GM12878 (cell line): ENCODE results near the gene AP1M2. TPM values are rescaled to one million over a fixed set of nuclear protein-coding genes. Genes with fewer than 3 reads are reported as not detected.

Experiments used
- CBFB ChIP-seq: IDR thresholded peaks from 2 replicates; pipeline ENCODE4 v1.6.1; 2016; ENCODE audit warnings: antibody characterized with exemption, low read depth
- CHD4 ChIP-seq: fragments of 200-600 bp; sonication (generic); IDR thresholded peaks from 2 replicates; pipeline ENCODE4 v1.6.1; 2016; ENCODE audit warnings: mild to moderate bottlenecking
- E2F4 ChIP-seq: IDR thresholded peaks from 2 replicates; pipeline ENCODE4 v1.6.1; 2012; ENCODE audit warnings: low read depth, low read length, improper control_type of control experiment
- E2F8 ChIP-seq: fragments of 450-650 bp; IDR thresholded peaks from 2 replicates; pipeline ENCODE4 v1.6.1; 2018; ENCODE audit warnings: mild to moderate bottlenecking, low read depth, moderate library complexity; ENCODE audit not compliant: partially characterized antibody
- E4F1 ChIP-seq: fragments of 450-650 bp; IDR thresholded peaks from 2 replicates; pipeline ENCODE4 v1.6.1; 2018; ENCODE audit warnings: borderline replicate concordance, mild to moderate bottlenecking; ENCODE audit not compliant: partially characterized antibody
- EED ChIP-seq: sonication (generic); IDR thresholded peaks from 2 replicates; pipeline ENCODE4 v1.6.1; 2016; ENCODE audit warnings: antibody characterized with exemption, low read depth
- ELK1 ChIP-seq: IDR thresholded peaks from 2 replicates; pipeline ENCODE4 v1.6.1; 2012; ENCODE audit warnings: low read depth, low read length, improper control_type of control experiment
- FOS ChIP-seq: IDR thresholded peaks from 3 replicates; pipeline ENCODE4 v1.6.1; 2011; ENCODE audit warnings: borderline replicate concordance; ENCODE audit not compliant: insufficient read length; ENCODE audit errors: extremely low read depth
- FOXM1 ChIP-seq: IDR thresholded peaks from 2 replicates; pipeline ENCODE4 v1.6.1; 2012; ENCODE audit warnings: low read depth, mild to moderate bottlenecking, inconsistent platforms, low read length, moderate library complexity
- GABPA ChIP-seq: IDR thresholded peaks from 2 replicates; pipeline ENCODE4 v1.6.1; 2014; ENCODE audit warnings: antibody characterized with exemption, low read depth, mild to moderate bottlenecking, inconsistent platforms
- IKZF2 ChIP-seq, 2 experiments: fragments of 450-650 bp; IDR thresholded peaks; 2 replicates each; pipeline ENCODE4 v1.6.1; 2017; ENCODE audit warnings: mild to moderate bottlenecking in 2 of 2, moderate library complexity in 2 of 2
- IRF3 ChIP-seq: fragments of 450-650 bp; IDR thresholded peaks from 2 replicates; pipeline ENCODE4 v1.6.1; 2014; ENCODE audit warnings: mild to moderate bottlenecking
- JUND ChIP-seq: IDR thresholded peaks from 2 replicates; pipeline ENCODE4 v1.6.1; 2012; ENCODE audit warnings: low read depth, mild to moderate bottlenecking, low read length, improper control_type of control experiment, moderate library complexity
- KLF5 ChIP-seq: fragments of 450-650 bp; IDR thresholded peaks from 2 replicates; pipeline ENCODE4 v1.6.1; 2014; ENCODE audit warnings: mild to moderate bottlenecking; ENCODE audit not compliant: partially characterized antibody
- NBN ChIP-seq: fragments of 450-650 bp; IDR thresholded peaks from 2 replicates; pipeline ENCODE4 v1.6.1; 2016
- NFIC ChIP-seq: IDR thresholded peaks from 2 replicates; pipeline ENCODE4 v1.6.1; 2012; ENCODE audit warnings: low read depth, mild to moderate bottlenecking, inconsistent platforms, low read length, moderate library complexity
- POLR2A ChIP-seq: IDR thresholded peaks from 2 replicates; pipeline ENCODE4 v1.6.1; 2011; ENCODE audit warnings: low read depth, mild to moderate bottlenecking, low read length
- STAT3 ChIP-seq: IDR thresholded peaks from 2 replicates; pipeline ENCODE4 v1.6.1; 2011; ENCODE audit warnings: low read depth, low read length, improper control_type of control experiment
- TARDBP ChIP-seq: IDR thresholded peaks from 2 replicates; pipeline ENCODE4 v1.6.1; 2016; ENCODE audit warnings: borderline replicate concordance
- ZNF622 ChIP-seq: fragments of 450-650 bp; IDR thresholded peaks from 2 replicates; pipeline ENCODE4 v1.6.1; 2017; ENCODE audit warnings: mild to moderate bottlenecking, inconsistent platforms
- polyA plus RNA-seq, 11 experiments: library from polyadenylated mRNA; depleted of rRNA in 4 of 11; unstranded in 6 of 11; stranded (reverse) in 5 of 11; fragments of >200 nt; fragmentation: Nextera tagmentation in 4 of 11; fragmentation: Illumina TruSeq in 1 of 11; extraction: Ambion mirVana in 4 of 11; extraction: Trizol in 1 of 11; gene quantifications; 1 replicate in 1 of 11; 2 replicates in 10 of 11; pipeline versions ENCODE4 v1.2.1 to v1.2.3, GENCODE V29; 2011 to 2016; ENCODE audit warnings: inconsistent platforms in 2 of 11, missing spikeins in 2 of 11, low read depth in 1 of 11
- total RNA-seq, 4 experiments: library from RNA; depleted of rRNA in 3 of 4; stranded (reverse); fragments of >200 nt in 3 of 4; fragmentation: Illumina TruSeq in 1 of 4; extraction: Trizol in 1 of 4; gene quantifications; 2 replicates each; pipeline versions ENCODE4 v1.2.1 to v1.2.3, GENCODE V29; 2013 to 2021

The AP1M2 gene
- total and polyA plus RNA-seq, 10 of the 15 experiments (the other 5 are each of a cell fraction or from before 2014, with no cell fraction given): 0.72 TPM; not detected in 9

GRCh38 chr19:10604460-10604980 is 17.4 kb upstream of the AP1M2 start (continued):
- TF ChIP-seq E2F8 (no peak), IKZF2 (IDR thresholded peaks at IDR 0.05) (no peak; a peak in 1 of 4 replicates), FOS (no peak), EED (no peak), NFIC (no peak), NBN (no peak), KLF5 (no peak), CBFB (no peak), FOXM1 (no peak), E2F4 (0 out of 2 replicates have a peak, but pooled peaks have one; percentile 17), ZNF622 (no peak), GABPA (no peak), POLR2A (peak; percentile 71; the same call in 1 of the 2 replicates), ELK1 (no peak), E4F1 (no peak), TARDBP (no peak), STAT3 (no peak), IRF3 (no peak), CHD4 (no peak), JUND (no peak)
